Nephron progenitor cell (in vitro differentiated cells): ENCODE results near the gene PHF2.

ENCODE experiments used
- DNase-seq: peaks from one replicate; pipeline ENCODE4 v3.0.0; 2021
- H3K27ac Mint-ChIP-seq: 2 replicates; pipeline ENCODE4 v1.8.0; 2021; ENCODE audit warnings: mild to moderate bottlenecking, moderate library complexity, mixed read lengths
- H3K27me3 Mint-ChIP-seq: 2 replicates; pipeline ENCODE4 v1.8.0; 2021; ENCODE audit warnings: mild to moderate bottlenecking, low read depth, mixed read lengths; ENCODE audit not compliant: poor library complexity
- H3K36me3 Mint-ChIP-seq: 2 replicates; pipeline ENCODE4 v1.8.0; 2021; ENCODE audit warnings: low read depth, mixed read lengths
- H3K4me1 Mint-ChIP-seq: 2 replicates; pipeline ENCODE4 v1.8.0; 2021; ENCODE audit warnings: mixed read lengths
- H3K4me3 Mint-ChIP-seq: 2 replicates; pipeline ENCODE4 v1.8.0; 2021; ENCODE audit warnings: mild to moderate bottlenecking, moderate library complexity, mixed read lengths
- H3K9me3 Mint-ChIP-seq: 2 replicates; pipeline ENCODE4 v1.8.0; 2021; ENCODE audit warnings: mild to moderate bottlenecking, moderate library complexity, mixed read lengths
- TF ChIP-seq, protein P1 (sequence below): fragments of 200-600 bp; sonication (generic); IDR thresholded peaks from 2 replicates; pipeline ENCODE4 v1.5.0; 2021; ENCODE audit warnings: antibody characterized with exemption

Gene PHF2

GRCh38 chr9:93673839-93674334, 97.5 kb downstream of the PHF2 start:
- Mint-ChIP-seq H3K4me3 (no peak overlapping the region), H3K36me3 (peaks cover 10% of the 10 kb centered on the region), H3K4me1 (peaks cover under 1% of the 10 kb centered on the region), H3K27me3 (peaks cover 8% of the 10 kb centered on the region), H3K9me3 (no peaks in the 10 kb centered on the region), H3K27ac (no peak overlapping the region)
- TF ChIP-seq, protein P1, sequence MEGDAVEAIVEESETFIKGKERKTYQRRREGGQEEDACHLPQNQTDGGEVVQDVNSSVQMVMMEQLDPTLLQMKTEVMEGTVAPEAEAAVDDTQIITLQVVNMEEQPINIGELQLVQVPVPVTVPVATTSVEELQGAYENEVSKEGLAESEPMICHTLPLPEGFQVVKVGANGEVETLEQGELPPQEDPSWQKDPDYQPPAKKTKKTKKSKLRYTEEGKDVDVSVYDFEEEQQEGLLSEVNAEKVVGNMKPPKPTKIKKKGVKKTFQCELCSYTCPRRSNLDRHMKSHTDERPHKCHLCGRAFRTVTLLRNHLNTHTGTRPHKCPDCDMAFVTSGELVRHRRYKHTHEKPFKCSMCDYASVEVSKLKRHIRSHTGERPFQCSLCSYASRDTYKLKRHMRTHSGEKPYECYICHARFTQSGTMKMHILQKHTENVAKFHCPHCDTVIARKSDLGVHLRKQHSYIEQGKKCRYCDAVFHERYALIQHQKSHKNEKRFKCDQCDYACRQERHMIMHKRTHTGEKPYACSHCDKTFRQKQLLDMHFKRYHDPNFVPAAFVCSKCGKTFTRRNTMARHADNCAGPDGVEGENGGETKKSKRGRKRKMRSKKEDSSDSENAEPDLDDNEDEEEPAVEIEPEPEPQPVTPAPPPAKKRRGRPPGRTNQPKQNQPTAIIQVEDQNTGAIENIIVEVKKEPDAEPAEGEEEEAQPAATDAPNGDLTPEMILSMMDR = no peak
- DNase-seq = no peak

DNA sequence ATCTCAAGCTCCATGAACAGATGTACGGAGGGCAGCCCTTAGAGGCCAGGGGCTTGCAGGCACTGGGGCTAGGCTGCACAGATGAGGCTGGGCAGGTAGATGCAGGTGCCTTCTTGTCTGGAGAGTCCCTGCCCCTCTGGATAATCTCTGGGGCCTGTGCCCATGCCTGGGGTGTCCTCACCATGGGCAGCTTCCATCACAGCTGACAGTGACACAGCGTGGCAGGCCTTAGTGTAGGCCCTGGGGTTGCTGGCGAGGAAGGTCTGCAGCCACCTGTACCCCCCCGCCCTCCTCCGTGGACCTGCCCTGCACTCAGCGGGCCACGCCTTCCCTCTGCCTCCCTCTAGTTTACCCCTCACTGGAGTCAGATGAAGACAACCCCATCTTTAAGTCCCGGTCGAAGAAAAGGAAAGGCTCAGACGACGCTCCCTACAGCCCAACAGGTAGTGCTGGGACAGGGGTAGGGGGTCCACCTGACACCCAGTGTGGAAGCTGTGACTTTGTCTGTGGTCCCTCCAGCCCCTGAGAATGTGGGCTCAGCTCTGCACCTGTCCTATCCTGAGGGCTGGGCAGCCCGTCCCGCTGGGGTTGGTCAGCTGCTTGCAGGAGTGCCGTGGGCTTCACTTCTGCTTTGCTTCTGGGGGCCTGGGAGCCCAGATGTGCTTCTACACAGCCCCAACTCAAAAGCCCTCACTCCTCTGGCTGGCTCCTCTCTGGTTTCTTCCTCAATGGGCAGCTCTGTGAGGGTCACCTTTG, 98.4 kb downstream of the PHF2 start:
- DNase-seq = no peak
- Mint-ChIP-seq H3K27ac (no peak overlapping the region), H3K4me1 (no peaks in the 10 kb centered on the region), H3K27me3 (peaks cover 8% of the 10 kb centered on the region), H3K4me3 (no peak overlapping the region), H3K9me3 (no peaks in the 10 kb centered on the region), H3K36me3 (peaks cover 10% of the 10 kb centered on the region)
- TF ChIP-seq, protein P1 = no peak

DNA sequence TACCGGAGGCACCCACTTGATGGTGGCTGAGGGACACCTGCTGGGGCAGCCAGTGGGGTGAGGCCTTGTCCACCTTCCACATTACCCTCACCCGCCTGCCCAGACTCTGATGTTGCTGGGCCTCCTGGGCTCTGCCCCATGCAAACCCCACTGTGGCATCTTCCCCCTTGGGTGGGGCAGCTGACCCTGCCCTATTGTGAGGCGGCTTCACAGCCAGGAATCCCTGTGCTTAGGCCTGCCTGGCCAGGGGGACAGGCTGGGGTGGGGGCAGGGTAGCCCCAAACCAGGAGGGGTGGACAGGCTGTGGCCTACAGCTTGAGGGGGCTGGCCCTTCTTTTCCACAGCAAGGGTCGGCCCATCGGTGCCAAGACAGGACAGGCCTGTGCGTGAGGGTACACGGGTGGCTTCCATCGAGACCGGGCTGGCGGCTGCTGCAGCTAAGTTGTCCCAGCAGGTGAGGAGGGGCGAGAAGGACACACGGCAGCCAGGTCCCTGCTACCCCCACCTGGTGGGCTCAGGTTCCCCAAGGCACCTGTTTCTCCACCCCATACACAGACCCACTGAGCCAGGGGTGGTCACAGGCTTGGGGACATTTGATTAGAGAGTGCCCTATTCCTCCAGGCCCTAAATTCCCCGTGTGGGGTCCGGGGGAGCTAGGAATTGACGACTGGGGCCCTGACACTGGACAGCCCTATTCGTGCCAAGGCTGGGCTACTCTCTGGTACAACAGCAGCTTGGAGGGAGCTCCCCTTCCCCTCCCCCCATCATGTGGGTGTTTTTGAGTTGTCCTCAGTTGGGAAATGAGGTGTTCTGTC, 99.2 kb downstream of the PHF2 start:
- no peak for DNase-seq
- no peak overlapping the region for H3K4me3 Mint-ChIP-seq

DNA sequence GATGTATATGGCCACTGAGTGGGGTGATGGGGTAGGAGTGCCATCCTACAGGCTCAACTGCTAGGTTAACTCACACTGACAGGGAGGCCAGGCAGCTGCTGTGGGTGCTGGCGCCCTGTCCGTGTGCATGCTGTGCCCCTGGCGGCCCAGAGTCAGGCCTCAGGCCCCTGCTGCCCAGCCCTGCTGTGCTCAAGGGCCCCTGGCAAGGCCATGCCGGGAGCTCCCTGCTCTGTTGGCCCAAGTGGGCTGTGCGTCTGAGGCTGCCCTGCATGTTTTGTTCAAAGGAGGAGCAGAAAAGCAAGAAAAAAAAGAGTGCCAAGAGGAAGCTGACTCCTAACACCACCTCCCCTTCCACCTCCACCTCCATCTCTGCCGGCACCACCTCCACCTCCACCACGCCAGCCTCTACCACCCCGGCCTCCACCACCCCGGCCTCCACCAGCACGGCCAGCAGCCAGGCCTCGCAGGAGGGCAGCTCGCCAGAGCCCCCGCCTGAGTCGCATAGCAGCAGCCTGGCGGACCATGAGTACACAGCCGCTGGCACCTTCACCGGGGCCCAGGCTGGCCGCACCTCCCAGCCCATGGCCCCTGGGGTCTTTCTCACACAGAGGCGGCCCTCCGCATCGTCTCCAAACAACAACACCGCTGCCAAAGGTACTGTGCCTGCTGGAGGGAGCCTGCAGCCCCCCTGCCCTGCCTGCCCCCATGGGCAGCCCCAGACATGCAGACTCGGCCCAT, 100.1 kb downstream of the PHF2 start:
- Mint-ChIP-seq H3K9me3 (no peaks in the 10 kb centered on the region), H3K36me3 (peaks cover 10% of the 10 kb centered on the region), H3K4me3 (no peak overlapping the region), H3K4me1 (no peaks in the 10 kb centered on the region), H3K27ac (no peak overlapping the region), H3K27me3 (peaks cover 2% of the 10 kb centered on the region)
- TF ChIP-seq, protein P1 = no peak
- DNase-seq = no peak

More for the DNA sequence above, 99.2 kb downstream of the PHF2 start:
- Mint-ChIP-seq H3K27ac (no peak overlapping the region), H3K27me3 (peaks cover 4% of the 10 kb centered on the region), H3K36me3 (peaks cover 10% of the 10 kb centered on the region), H3K4me1 (no peaks in the 10 kb centered on the region), H3K9me3 (no peaks in the 10 kb centered on the region)
- TF ChIP-seq, protein P1 = no peak

DNA sequence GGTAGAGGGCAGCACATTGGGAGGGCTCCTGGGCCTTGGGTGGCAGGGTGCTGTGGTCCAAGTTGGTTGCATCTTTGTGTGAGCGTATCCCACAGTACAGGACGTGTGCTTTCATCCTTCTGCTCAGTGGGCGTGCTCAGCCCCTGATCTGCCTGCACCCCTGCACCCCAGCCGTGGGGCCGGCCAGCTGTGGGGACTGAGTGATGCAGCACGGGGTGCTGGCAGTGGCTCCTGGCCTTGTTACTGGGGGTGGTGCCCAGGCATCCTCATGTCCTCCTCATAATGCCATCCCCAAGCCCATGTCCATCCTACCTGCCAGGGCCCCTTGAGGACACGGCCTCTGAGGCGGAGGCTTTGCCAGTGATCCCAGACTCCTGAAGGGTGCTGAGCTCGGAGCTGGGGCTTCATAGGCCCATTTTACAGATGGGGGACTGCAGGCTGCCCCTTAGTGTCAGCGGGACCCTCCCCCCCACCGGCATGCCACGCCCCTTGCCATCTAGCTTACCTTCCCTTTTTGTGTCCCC, 100.7 kb downstream of the PHF2 start:
- H3K9me3 Mint-ChIP-seq = no peaks in the 10 kb centered on the region
- DNase-seq = no peak
- peaks cover 10% of the 10 kb centered on the region for H3K36me3 Mint-ChIP-seq
- TF ChIP-seq, protein P1 = no peak
- no peak overlapping the region for H3K4me3 Mint-ChIP-seq
- no peak overlapping the region for H3K27ac Mint-ChIP-seq
- peaks cover 1% of the 10 kb centered on the region for H3K4me1 Mint-ChIP-seq
- peaks cover 7% of the 10 kb centered on the region for H3K27me3 Mint-ChIP-seq
